ENCODE data around the gene SSUH2. TPM values are rescaled to one million over a fixed set of nuclear protein-coding genes. Genes with fewer than 3 reads are reported as not detected.

SSUH2 gene
- total RNA-seq, 1 donor from 2014 or later: 0.57 TPM

DNA sequence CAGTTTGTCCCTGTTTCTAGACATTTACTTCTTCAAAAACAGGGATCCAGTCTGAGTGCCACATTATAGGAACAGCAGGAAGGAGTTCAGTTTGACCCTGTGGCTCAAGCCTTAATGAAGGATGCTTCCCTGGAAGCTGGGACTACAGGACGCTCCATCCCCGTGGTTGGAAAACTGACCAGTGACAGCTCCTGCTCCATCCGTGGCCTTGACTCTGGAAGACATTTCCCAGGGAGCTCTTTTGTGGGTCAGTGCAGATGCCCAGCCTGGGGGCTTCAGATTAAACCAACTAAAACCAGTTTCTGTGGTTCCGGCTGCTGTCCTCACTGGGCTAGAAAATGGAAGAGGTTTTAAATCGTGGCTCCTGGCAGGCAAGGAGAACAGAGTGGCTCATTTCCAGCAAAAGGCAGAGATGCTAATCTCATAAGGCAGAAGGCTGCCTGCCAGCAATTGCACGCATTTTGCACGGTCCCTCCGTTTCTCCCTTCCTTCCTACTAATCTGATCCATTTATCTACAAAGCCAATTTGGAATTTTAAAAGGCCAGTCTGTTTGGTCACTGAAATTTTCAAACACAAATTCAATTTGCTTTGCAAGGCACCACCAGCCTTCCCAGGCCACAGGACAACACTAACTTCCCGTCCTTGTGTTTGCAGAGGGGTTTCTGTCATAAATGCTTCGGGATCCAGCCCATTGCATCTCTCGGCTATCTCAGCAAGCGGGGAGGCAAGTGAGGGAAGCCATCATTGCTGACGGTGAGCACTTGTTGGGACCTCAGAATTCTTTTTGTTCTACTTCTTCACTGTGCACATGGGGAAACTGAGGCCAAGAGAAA lies 6.2 kb upstream of the SSUH2 start:
- H3K36me3 Mint-ChIP-seq (ENCODE audit: insufficient read depth): peaks cover 4% of the 10 kb centered on the region
- H3K27ac Mint-ChIP-seq: no peak overlapping the region
- H3K27me3 Mint-ChIP-seq: peaks cover 80% of the 10 kb centered on the region
- peaks cover 7% of the 10 kb centered on the region for H3K9me3 Mint-ChIP-seq (ENCODE audit: low read depth)
- no peak for TF ChIP-seq CTCF (IDR thresholded peaks at IDR 0.05; ENCODE audit: unreplicated experiment)
- no peak overlapping the region for H3K4me3 Mint-ChIP-seq (ENCODE audit: low read depth)
- no peak for DNase-seq (ENCODE audit: low spot score, unreplicated experiment)
- peaks cover 31% of the 10 kb centered on the region for H3K4me1 Mint-ChIP-seq (ENCODE audit: low read depth)

DNA sequence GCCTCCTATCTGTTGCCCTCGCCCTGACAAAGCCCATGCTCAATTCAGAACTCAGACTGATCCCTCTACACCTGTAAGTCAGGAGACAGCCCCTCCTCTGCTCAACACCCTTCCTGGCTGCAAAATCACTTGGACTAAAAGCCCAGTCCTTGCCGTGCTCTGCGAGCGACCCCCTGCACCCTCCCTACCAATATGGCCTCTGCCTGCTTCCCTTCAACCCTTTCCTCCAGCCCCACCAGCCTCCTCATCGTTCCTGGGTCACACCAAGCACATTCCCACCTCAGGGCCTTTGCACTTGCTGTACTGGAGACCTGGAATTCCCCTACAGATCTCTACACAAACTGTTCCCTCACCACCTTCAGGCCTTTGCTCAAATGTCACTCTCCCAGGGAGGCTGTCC lies 5.2 kb upstream of the SSUH2 start:
- DNase-seq (ENCODE audit: low spot score, unreplicated experiment): no peak
- Mint-ChIP-seq H3K27ac (peak overlapping the region; percentile 29), H3K4me1 (ENCODE audit: low read depth) (peaks cover 26% of the 10 kb centered on the region), H3K4me3 (ENCODE audit: low read depth) (no peak overlapping the region), H3K9me3 (ENCODE audit: low read depth) (peaks cover 4% of the 10 kb centered on the region), H3K27me3 (peaks cover 87% of the 10 kb centered on the region), H3K36me3 (ENCODE audit: insufficient read depth) (peaks cover 2% of the 10 kb centered on the region)
- TF ChIP-seq CTCF (IDR thresholded peaks at IDR 0.05; ENCODE audit: unreplicated experiment): no peak

DNA sequence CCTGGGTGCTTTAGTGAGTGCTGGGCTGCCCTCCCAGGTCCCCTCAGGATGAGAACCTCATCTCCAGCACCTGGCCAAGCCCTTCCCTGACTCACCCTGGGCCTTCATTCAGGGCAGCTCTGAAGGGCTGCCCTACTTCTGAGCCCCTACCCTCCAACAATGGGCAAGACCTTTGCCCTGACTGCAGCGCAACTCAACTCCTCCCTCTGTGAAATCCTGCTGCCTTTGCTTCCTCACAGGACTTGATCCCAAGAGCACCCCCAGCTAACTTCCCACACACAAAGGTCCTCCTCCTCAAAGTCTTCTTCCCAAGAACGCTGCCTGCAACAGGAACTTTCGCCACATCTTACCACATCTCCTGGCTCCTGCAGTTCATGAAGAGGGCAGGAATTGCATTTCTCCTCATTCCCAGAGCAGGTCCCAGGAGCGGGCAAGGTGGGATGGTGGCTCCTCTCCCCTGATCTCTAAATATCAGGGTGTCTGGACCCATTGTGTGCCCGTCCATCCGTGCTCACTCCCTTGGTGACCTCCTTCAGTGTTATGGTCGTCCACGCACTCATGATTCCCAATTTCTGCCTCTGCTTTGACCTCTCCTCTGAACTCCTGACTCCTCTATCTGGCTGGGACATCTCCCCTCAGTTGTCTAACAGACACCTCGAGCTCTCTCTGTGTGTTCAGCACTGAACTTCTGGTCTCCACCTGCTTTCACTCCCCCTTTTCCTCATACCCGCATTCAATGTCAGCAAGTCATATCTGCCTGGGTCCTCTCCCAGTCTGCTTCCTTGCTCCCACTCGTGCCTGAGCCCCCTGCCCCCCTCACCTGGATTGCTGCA lies 4.5 kb upstream of the SSUH2 start:
- Mint-ChIP-seq H3K9me3 (ENCODE audit: low read depth) (peaks cover under 1% of the 10 kb centered on the region), H3K27ac (peak overlapping the region; percentile 29), H3K36me3 (ENCODE audit: insufficient read depth) (peaks cover 2% of the 10 kb centered on the region), H3K4me1 (ENCODE audit: low read depth) (peaks cover 23% of the 10 kb centered on the region), H3K4me3 (ENCODE audit: low read depth) (no peak overlapping the region), H3K27me3 (peaks cover 90% of the 10 kb centered on the region)
- no peak for TF ChIP-seq CTCF (IDR thresholded peaks at IDR 0.05; ENCODE audit: unreplicated experiment)
- no peak for DNase-seq (ENCODE audit: low spot score, unreplicated experiment)

GRCh38 chr3:8647137-8647985 lies 2.8 kb upstream of the SSUH2 start:
- Mint-ChIP-seq H3K27ac (no peak overlapping the region), H3K4me1 (ENCODE audit: low read depth) (peaks cover 27% of the 10 kb centered on the region)

More at GRCh38 chr3:8647137-8647985, 2.8 kb upstream of the SSUH2 start:
- no peaks in the 10 kb centered on the region for H3K9me3 Mint-ChIP-seq (ENCODE audit: low read depth)
- peaks cover 81% of the 10 kb centered on the region for H3K27me3 Mint-ChIP-seq
- H3K4me3 Mint-ChIP-seq (ENCODE audit: low read depth): no peak overlapping the region
- DNase-seq (ENCODE audit: low spot score, unreplicated experiment): no peak
- peaks cover 2% of the 10 kb centered on the region for H3K36me3 Mint-ChIP-seq (ENCODE audit: insufficient read depth)
- no peak for TF ChIP-seq CTCF (IDR thresholded peaks at IDR 0.05; ENCODE audit: unreplicated experiment)

Data from progenitor cell of endocrine pancreas (in vitro differentiated cells).